ENCODE measurements around the gene AK8.

DNA sequence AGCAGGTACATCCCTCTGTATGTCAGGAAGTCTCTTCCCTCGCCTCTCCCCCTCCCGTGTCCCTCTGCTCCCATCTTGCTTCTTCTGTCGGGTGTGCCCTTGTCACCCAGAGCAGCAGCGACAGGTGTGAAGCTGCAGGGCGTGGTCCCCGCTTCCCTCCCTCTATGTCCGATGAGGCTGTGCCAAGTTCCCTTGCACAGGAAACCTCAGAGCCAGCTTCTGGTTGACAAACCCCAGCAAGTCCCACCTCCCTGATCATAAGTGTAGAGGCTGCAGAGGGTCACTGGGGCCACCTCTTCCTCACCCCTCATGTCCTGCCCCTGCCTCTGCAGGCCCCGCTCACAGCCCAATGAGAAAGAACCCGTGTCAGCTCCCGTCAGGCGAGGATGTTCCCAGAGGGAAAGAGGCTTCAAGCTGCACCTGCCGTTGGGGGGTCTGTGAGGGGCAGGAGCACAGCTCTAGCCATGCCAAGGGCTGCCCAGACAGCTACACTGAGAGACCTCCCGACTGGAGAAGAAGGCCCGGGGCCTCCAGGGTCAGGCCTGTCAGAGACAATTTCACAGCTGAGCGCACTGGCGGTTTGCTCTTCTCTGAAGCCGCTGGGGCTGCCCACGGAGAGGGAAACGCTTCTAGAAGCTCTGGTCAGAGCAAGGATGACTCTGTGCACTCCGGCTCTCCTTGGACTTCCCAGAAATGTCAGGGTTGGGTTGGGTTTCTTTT lies 73.3 kb downstream of the AK8 start:
- TF ChIP-seq EGR1 (IDR thresholded peaks at IDR 0.05; ENCODE audit: low read depth): no peak
- no peak for TF ChIP-seq RAD21 (IDR thresholded peaks at IDR 0.05; ENCODE audit: low read depth)
